ENCODE measurements around the gene BRMS1. TPM values are rescaled to one million over a fixed set of nuclear protein-coding genes. Genes with fewer than 3 reads are reported as not detected.

BRMS1 gene
- polyA plus RNA-seq, 1 donor (not counting 4 experiments of a cell fraction or from before 2014, with no cell fraction given) = 61.4 TPM

DNA sequence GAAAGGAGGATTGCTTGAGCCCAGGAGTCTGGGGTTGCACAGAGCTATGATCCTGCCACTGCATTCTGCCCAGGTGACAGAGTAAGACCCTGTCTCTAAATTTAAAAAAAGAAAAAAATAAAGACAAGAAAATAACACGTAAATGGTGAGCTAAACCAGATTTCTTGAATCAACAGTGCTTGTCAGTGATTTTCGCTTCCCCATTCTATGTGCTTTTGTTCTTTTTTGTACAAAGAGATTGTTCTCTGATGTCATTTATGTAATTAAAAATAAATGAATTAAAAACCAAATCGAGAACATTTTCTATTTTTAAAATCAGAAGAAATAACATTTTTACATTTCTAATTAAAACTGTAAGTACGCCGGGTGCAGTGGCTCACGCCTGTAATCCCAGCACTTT, 46.4 kb upstream of the BRMS1 start:
- no peak for FAIRE-seq

DNA sequence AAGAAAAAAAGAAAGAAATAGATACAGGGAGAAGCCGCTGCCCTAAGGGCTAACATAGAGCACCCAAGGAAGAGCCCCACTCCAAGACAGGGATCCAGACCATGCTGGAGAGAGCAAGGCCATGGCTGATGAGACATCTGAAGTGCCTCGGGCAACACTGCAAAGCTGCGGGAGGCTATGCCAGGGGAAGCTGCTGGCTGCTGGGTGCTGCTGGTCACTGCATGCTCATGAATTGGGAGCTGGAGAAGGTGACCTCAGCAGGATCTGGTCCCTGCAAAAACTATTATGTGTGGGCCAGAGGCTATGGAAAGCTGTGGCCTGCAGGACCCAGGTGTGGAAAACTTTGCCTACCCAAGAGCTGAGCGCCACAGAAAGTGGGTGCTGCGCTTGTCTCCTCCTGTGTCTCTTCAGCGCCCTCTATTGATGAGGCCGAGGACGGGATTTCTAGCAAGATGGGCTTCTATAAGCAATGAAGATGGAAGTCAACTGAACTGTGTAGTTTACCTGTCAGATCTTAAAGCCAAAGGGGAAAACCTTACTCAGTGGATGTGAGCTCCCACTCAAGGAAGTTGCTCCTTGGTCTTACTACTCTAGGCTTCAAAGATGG, 44.0 kb upstream of the BRMS1 start:
- H3K9me1 ChIP-seq (ENCODE audit: control insufficient read depth, extremely low read depth, insufficient read depth, low read length) = no peaks in the 10 kb centered on the region
- H3K27ac ChIP-seq (ENCODE audit: control insufficient read depth, insufficient read depth, low read length) = no peak overlapping the region
- H3K9ac ChIP-seq (ENCODE audit: control insufficient read depth, extremely low read depth, insufficient read depth, low read length) = no peak overlapping the region
- H3K4me3 ChIP-seq (ENCODE audit: control insufficient read depth in 2 of 3, extremely low read depth in 1 of 3, insufficient read depth in 2 of 3, low read depth in 1 of 3, low read length in 3 of 3) = no peak overlapping the region
- H3K4me1 ChIP-seq (ENCODE audit: control insufficient read depth, extremely low read depth, insufficient read depth, low read length) = peaks cover 6% of the 10 kb centered on the region
- DNase-seq (ENCODE audit: low read depth, low spot score) (peak; percentile 50), FAIRE-seq (no peak)
- no peak for TF ChIP-seq EZH2 (IDR thresholded peaks at IDR 0.05; ENCODE audit: low read length)
- TF ChIP-seq, protein P1, sequence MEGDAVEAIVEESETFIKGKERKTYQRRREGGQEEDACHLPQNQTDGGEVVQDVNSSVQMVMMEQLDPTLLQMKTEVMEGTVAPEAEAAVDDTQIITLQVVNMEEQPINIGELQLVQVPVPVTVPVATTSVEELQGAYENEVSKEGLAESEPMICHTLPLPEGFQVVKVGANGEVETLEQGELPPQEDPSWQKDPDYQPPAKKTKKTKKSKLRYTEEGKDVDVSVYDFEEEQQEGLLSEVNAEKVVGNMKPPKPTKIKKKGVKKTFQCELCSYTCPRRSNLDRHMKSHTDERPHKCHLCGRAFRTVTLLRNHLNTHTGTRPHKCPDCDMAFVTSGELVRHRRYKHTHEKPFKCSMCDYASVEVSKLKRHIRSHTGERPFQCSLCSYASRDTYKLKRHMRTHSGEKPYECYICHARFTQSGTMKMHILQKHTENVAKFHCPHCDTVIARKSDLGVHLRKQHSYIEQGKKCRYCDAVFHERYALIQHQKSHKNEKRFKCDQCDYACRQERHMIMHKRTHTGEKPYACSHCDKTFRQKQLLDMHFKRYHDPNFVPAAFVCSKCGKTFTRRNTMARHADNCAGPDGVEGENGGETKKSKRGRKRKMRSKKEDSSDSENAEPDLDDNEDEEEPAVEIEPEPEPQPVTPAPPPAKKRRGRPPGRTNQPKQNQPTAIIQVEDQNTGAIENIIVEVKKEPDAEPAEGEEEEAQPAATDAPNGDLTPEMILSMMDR (optimal IDR thresholded peaks at IDR 0.05 in 1 of 3, IDR thresholded peaks at IDR 0.05 in 1 of 3, conservative IDR thresholded peaks at IDR 0.05 in 1 of 3; ENCODE audit: extremely low read depth in 1 of 3, insufficient read depth in 2 of 3, low read length in 3 of 3) = peak; percentile 79 to 94 (median 91)
- no peaks in the 10 kb centered on the region for H3K36me3 ChIP-seq (ENCODE audit: control insufficient read depth in 2 of 2, extremely low read depth in 1 of 2, insufficient read depth in 2 of 2, low read length in 2 of 2)
- H2AFZ ChIP-seq (ENCODE audit: control insufficient read depth, low read length) = no peak overlapping the region
- H3K27me3 ChIP-seq (ENCODE audit: control insufficient read depth, extremely low read depth, insufficient read depth, low read length) = no peaks in the 10 kb centered on the region
- H3K4me2 ChIP-seq (ENCODE audit: control insufficient read depth, extremely low read depth, insufficient read depth, low read depth, low read length) = no peak overlapping the region
- dilution Hi-C loops (cut with MboI; ENCODE audit: extremely low pct_ligation_motif_present, low sequenced_read_pairs) = no loop called here
- no peaks in the 10 kb centered on the region for H3K9me3 ChIP-seq (ENCODE audit: control insufficient read depth, low read depth, low read length)
- no peaks in the 10 kb centered on the region for H4K20me1 ChIP-seq (ENCODE audit: control insufficient read depth, extremely low read depth, insufficient read depth, low read length)
- H3K79me2 ChIP-seq (ENCODE audit: control insufficient read depth, insufficient read depth, low read length) = no peaks in the 10 kb centered on the region

More for the DNA sequence above, 46.4 kb upstream of the BRMS1 start:
- H3K27ac ChIP-seq (ENCODE audit: control insufficient read depth, insufficient read depth, low read length) = no peak overlapping the region
- H3K27me3 ChIP-seq (ENCODE audit: control insufficient read depth, extremely low read depth, insufficient read depth, low read length) = no peaks in the 10 kb centered on the region
- no peak overlapping the region for H2AFZ ChIP-seq (ENCODE audit: control insufficient read depth, low read length)
- H3K36me3 ChIP-seq (ENCODE audit: control insufficient read depth in 2 of 2, extremely low read depth in 1 of 2, insufficient read depth in 2 of 2, low read length in 2 of 2) = no peaks in the 10 kb centered on the region
- no peak overlapping the region for H3K4me3 ChIP-seq (ENCODE audit: control insufficient read depth in 2 of 3, extremely low read depth in 1 of 3, insufficient read depth in 2 of 3, low read depth in 1 of 3, low read length in 3 of 3)
- H4K20me1 ChIP-seq (ENCODE audit: control insufficient read depth, extremely low read depth, insufficient read depth, low read length) = no peaks in the 10 kb centered on the region
- no peaks in the 10 kb centered on the region for H3K79me2 ChIP-seq (ENCODE audit: control insufficient read depth, insufficient read depth, low read length)
- TF ChIP-seq, protein P1 (optimal IDR thresholded peaks at IDR 0.05 in 1 of 3, IDR thresholded peaks at IDR 0.05 in 1 of 3, conservative IDR thresholded peaks at IDR 0.05 in 1 of 3; ENCODE audit: extremely low read depth in 1 of 3, insufficient read depth in 2 of 3, low read length in 3 of 3) = no peak
- TF ChIP-seq EZH2 (IDR thresholded peaks at IDR 0.05; ENCODE audit: low read length) = no peak
- dilution Hi-C loops (cut with MboI; ENCODE audit: extremely low pct_ligation_motif_present, low sequenced_read_pairs) = no loop called here
- H3K4me2 ChIP-seq (ENCODE audit: control insufficient read depth, extremely low read depth, insufficient read depth, low read depth, low read length) = no peak overlapping the region
- DNase-seq (ENCODE audit: low read depth, low spot score) = no peak
- H3K9ac ChIP-seq (ENCODE audit: control insufficient read depth, extremely low read depth, insufficient read depth, low read length) = no peak overlapping the region
- no peaks in the 10 kb centered on the region for H3K9me1 ChIP-seq (ENCODE audit: control insufficient read depth, extremely low read depth, insufficient read depth, low read length)
- peaks cover 6% of the 10 kb centered on the region for H3K4me1 ChIP-seq (ENCODE audit: control insufficient read depth, extremely low read depth, insufficient read depth, low read length)
- no peaks in the 10 kb centered on the region for H3K9me3 ChIP-seq (ENCODE audit: control insufficient read depth, low read depth, low read length)
